Progenitor cell of endocrine pancreas (in vitro differentiated cells): ENCODE data around the gene TRPV5. TPM values are rescaled to one million over a fixed set of nuclear protein-coding genes. Genes with fewer than 3 reads are reported as not detected.

ENCODE experiments used
- DNase-seq: peaks from one replicate; pipeline ENCODE4 v3.0.0; 2021; ENCODE audit warnings: low spot score; ENCODE audit not compliant: unreplicated experiment
- H3K27ac Mint-ChIP-seq: 2 replicates; pipeline ENCODE4 v1.8.0; 2021; ENCODE audit warnings: mild to moderate bottlenecking, moderate library complexity, mixed read lengths
- H3K27me3 Mint-ChIP-seq: 2 replicates; pipeline ENCODE4 v1.8.0; 2021; ENCODE audit warnings: mixed read lengths
- H3K36me3 Mint-ChIP-seq: 2 replicates; pipeline ENCODE4 v1.8.0; 2022; ENCODE audit warnings: mixed read lengths; ENCODE audit not compliant: insufficient read depth
- H3K4me1 Mint-ChIP-seq: 2 replicates; pipeline ENCODE4 v1.8.0; 2021; ENCODE audit warnings: low read depth, mixed read lengths
- H3K4me3 Mint-ChIP-seq: 2 replicates; pipeline ENCODE4 v1.8.0; 2021; ENCODE audit warnings: low read depth, mild to moderate bottlenecking, moderate library complexity, mixed read lengths
- H3K9me3 Mint-ChIP-seq: 2 replicates; pipeline ENCODE4 v1.8.0; 2021; ENCODE audit warnings: low read depth, mixed read lengths
- total RNA-seq: library from RNA; stranded (reverse); gene quantifications from 2 replicates; pipeline ENCODE4 v1.2.1, GENCODE V29; 2021
- TF ChIP-seq, protein P1 (sequence below): fragments of 200-600 bp; sonication (generic); IDR thresholded peaks from one replicate; pipeline ENCODE4 v1.5.0; 2021; ENCODE audit warnings: antibody characterized with exemption, mild to moderate bottlenecking; ENCODE audit not compliant: unreplicated experiment

Gene TRPV5
- total RNA-seq, 1 donor from 2014 or later = 0.14 TPM

DNA sequence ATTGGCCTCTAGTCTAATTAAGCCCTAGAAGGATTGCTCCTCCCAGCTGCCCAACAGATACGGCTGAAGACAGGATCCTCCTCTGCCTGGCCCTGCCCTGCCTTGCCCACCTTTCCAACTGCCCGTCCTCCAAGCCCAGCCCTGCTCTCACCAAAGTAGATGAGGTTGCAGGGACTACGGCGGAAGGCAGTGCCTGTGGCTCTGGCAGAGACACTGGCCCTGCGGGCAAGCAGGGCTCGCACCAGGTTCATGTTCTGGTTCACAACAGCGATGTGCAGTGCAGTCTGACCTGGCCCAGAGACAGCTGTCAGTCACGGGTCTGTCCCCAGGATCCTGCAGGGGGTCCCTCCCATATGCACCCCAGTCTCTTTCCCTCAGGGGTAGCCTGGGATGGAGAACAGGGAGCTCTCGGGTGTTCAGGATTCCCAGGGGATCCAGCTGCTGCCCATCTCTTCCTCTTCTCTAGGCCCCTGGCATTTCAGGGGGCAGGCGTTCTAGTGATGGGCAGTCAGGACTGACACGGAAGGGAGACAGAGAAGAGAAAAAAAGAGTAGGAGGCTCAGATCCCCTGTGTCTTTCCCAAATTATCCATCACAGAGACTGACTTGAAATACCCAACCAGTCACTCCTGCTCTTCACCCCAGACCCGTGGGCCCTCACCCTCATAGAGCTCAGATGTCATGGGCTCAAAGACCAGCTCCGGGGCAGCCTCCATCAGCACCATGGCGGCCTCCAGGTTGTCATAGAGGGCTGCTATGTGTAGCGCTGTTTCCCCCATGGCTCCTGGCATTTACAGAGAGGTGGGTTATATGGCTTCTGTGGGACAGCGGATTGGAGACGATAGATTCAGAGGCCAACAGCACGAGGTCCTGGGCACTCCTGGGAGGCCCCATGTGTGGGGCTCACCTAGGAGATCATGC lies 56.3 kb downstream of the TRPV5 start:
- H3K4me3 Mint-ChIP-seq = no peak overlapping the region
- peaks cover 5% of the 10 kb centered on the region for H3K4me1 Mint-ChIP-seq
- TF ChIP-seq, protein P1, sequence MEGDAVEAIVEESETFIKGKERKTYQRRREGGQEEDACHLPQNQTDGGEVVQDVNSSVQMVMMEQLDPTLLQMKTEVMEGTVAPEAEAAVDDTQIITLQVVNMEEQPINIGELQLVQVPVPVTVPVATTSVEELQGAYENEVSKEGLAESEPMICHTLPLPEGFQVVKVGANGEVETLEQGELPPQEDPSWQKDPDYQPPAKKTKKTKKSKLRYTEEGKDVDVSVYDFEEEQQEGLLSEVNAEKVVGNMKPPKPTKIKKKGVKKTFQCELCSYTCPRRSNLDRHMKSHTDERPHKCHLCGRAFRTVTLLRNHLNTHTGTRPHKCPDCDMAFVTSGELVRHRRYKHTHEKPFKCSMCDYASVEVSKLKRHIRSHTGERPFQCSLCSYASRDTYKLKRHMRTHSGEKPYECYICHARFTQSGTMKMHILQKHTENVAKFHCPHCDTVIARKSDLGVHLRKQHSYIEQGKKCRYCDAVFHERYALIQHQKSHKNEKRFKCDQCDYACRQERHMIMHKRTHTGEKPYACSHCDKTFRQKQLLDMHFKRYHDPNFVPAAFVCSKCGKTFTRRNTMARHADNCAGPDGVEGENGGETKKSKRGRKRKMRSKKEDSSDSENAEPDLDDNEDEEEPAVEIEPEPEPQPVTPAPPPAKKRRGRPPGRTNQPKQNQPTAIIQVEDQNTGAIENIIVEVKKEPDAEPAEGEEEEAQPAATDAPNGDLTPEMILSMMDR = no peak
- H3K9me3 Mint-ChIP-seq = peaks cover 4% of the 10 kb centered on the region
- H3K36me3 Mint-ChIP-seq = peaks cover 4% of the 10 kb centered on the region
- no peak for DNase-seq
- no peak overlapping the region for H3K27ac Mint-ChIP-seq
- H3K27me3 Mint-ChIP-seq = peaks cover 17% of the 10 kb centered on the region

DNA sequence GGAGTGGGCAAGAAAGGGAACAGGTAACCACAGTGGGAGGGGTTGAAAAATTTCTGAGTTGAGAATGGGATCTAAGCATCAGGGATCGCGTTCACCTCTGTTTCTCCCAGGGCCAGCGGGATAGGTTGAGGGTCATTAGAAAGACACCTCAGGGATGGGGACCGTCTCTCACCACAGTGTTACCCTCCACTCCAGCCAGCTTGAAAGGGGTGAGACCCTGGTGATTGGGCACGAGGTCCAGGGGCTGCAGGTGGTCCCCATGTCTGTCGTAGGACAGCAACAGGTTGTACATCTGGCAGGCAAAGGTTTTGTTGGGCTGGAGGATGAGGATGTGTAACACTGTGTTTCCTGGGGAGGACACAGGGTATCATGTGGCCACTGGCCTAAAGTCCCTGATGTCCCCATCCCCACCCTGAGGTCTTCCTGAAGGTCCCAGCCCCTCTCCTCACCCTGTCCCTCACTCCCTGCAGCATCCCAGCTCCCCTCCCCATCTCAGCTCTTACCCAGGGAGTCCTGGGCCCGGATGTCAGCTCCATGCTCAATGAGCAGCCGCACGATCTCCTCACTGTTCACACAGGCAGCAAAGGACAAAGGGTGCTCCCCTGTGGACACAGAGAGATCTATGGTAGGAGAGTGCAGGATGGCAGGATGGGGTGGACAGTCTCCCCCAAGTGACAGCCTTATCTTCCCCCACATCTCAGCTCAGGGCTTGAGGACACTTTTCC lies 57.1 kb downstream of the TRPV5 start:
- Mint-ChIP-seq H3K9me3 (no peaks in the 10 kb centered on the region), H3K27ac (no peak overlapping the region), H3K27me3 (peaks cover 17% of the 10 kb centered on the region)

DNA sequence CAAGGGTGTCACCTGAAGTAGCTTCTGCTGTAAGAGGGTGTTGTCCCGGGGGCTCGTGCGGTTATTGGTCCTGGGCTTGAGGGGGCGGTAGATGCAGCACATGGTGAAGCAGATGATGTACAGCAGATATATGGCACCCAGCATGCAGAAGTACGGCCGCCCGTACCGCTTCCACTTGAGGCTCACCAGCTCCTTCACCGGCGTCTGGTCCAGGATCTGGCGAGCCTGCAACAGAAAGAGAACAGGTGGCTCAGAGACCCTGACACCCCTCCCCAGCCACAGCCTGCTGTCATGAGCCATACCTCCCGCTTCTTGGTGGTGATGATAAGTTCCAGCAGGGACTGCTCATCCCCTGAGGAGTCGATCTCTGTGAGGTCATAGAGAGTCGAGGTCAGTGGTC lies 58.1 kb downstream of the TRPV5 start:
- Mint-ChIP-seq H3K27me3 (peaks cover 17% of the 10 kb centered on the region), H3K27ac (no peak overlapping the region), H3K4me3 (no peak overlapping the region), H3K9me3 (no peaks in the 10 kb centered on the region), H3K36me3 (peaks cover 5% of the 10 kb centered on the region), H3K4me1 (no peaks in the 10 kb centered on the region)
- no peak for DNase-seq
- TF ChIP-seq, protein P1 = no peak

More for the DNA sequence above, 57.1 kb downstream of the TRPV5 start:
- Mint-ChIP-seq H3K4me1 (peaks cover 2% of the 10 kb centered on the region), H3K4me3 (no peak overlapping the region), H3K36me3 (peaks cover 4% of the 10 kb centered on the region)
- TF ChIP-seq, protein P1 = no peak
- DNase-seq = no peak

DNA sequence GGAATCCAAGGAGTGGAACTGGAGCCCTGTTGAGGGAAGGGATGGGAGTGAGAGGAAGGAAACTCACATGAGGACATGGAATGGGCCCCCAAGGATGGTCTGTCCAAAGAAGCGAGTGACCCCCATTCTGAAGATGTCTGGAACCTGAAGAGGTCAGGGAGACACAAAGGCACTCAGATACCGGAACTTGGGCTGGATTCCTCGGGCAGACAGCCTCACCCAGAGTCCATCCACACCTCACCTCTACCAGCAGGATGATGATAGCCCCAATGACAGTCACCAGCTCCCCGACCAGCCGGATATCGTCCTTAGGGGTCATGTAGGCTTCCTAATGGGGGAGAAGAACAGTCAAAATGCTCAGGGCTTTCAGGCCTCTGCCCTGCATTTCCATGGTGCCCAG lies 58.7 kb downstream of the TRPV5 start:
- Mint-ChIP-seq H3K36me3 (peaks cover 7% of the 10 kb centered on the region), H3K27ac (no peak overlapping the region), H3K27me3 (peaks cover 16% of the 10 kb centered on the region), H3K4me3 (no peak overlapping the region), H3K4me1 (no peaks in the 10 kb centered on the region), H3K9me3 (no peaks in the 10 kb centered on the region)
- DNase-seq = no peak
- TF ChIP-seq, protein P1 = no peak

DNA sequence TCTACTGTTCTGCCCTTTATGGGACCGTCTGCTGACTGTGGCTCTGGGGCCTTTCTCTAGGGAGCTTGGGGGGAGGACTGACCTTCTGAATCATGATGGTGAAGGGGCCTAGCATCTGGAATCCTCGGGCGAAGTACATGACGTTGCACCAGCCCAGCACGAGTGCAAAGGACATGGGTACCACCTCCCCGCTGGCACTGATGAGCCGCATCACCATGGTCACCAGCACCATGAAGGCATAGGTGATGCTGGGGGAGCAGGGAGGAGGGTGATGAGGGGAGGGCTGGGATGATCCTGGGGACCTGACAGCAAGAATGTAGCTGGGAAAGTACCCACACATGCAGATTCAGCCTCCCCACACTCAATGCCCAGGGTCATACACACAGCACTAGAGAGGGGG lies 59.1 kb downstream of the TRPV5 start:
- H3K27ac Mint-ChIP-seq = peak overlapping the region; percentile 8
- DNase-seq = no peak
- H3K4me3 Mint-ChIP-seq = no peak overlapping the region
- peaks cover 7% of the 10 kb centered on the region for H3K36me3 Mint-ChIP-seq
- H3K27me3 Mint-ChIP-seq = peaks cover 13% of the 10 kb centered on the region
- H3K9me3 Mint-ChIP-seq = no peaks in the 10 kb centered on the region
- TF ChIP-seq, protein P1 = no peak
- no peaks in the 10 kb centered on the region for H3K4me1 Mint-ChIP-seq
